B cell (primary cell): ENCODE results near the gene PTGER2. TPM values are rescaled to one million over a fixed set of nuclear protein-coding genes. Genes with fewer than 3 reads are reported as not detected.

Experiments
- ATAC-seq: fragments of 200-7000 bp; cut with Tn5 transposase; one replicate; pipeline ENCODE4 v1.10.0; 2021; ENCODE audit warnings: low read depth, mild to moderate bottlenecking, moderate number of reproducible peaks, moderate library complexity
- CTCF ChIA-PET: fragments of 350-600 bp; sonication (Branson Sonifier 250); formaldehyde crosslinking; loops from one replicate; lab custom pipeline; 2021; ENCODE audit warnings: antibody characterized with exemption, inconsistent platforms; lab: Charles Lee
- POLR2A ChIA-PET: fragments of 350-600 bp; sonication (Branson Sonifier 250); formaldehyde crosslinking; loops from one replicate; lab custom pipeline; 2021; ENCODE audit warnings: antibody characterized with exemption; lab: Charles Lee
- DNase-seq: peaks from one replicate; pipeline ENCODE4 v3.0.0; 2013
- H2AFZ ChIP-seq: 2 replicates; pipeline ENCODE4 v1.6.1; 2012; ENCODE audit warnings: mild to moderate bottlenecking, low read depth, low read length; ENCODE audit not compliant: insufficient read depth, poor library complexity, severe bottlenecking
- H3K27ac ChIP-seq, 2 donors: 1 replicate in 1 of 2; 2 replicates in 1 of 2; pipeline ENCODE4 v1.5.1; 2012 to 2013; ENCODE audit warnings: low read length in 2 of 2, mild to moderate bottlenecking in 2 of 2, moderate library complexity in 1 of 2
- H3K27me3 ChIP-seq, 4 experiments: fragments of 200-600 bp in 1 of 4; sonication (generic) in 1 of 4; replicated peaks in 1 of 4; 1 replicate in 2 of 4; 2 replicates in 2 of 4; pipeline versions ENCODE4 v1.6.1 to v1.7.0; 2013 to 2016; ENCODE audit warnings: low read length in 3 of 4, mild to moderate bottlenecking in 2 of 4, mixed read lengths in 1 of 4, moderate library complexity in 1 of 4; ENCODE audit not compliant: insufficient read depth in 4 of 4, control insufficient read depth in 3 of 4; ENCODE audit errors: control extremely low read depth in 1 of 4
- H3K36me3 ChIP-seq, 2 experiments: replicated peaks in 1 of 2; 1 replicate in 1 of 2; 2 replicates in 1 of 2; pipeline versions ENCODE4 v1.6.1 to v1.7.1; 2013; ENCODE audit warnings: low read length in 1 of 2; ENCODE audit not compliant: insufficient read depth in 2 of 2, control insufficient read depth in 1 of 2; ENCODE audit errors: control extremely low read depth in 1 of 2, extremely low read depth in 1 of 2
- H3K4me1 ChIP-seq, 2 donors: fragments of 200-600 bp in 1 of 2; sonication (generic) in 1 of 2; 1 replicate in 1 of 2; 2 replicates in 1 of 2; pipeline versions ENCODE4 v1.5.1 to v1.6.1; 2013 to 2017; ENCODE audit warnings: low read length in 2 of 2; ENCODE audit not compliant: control insufficient read depth in 2 of 2, insufficient read depth in 2 of 2
- H3K4me2 ChIP-seq: replicated peaks from 2 replicates; pipeline ENCODE3; 2012; ENCODE audit warnings: mild to moderate bottlenecking, low read depth, low read length; ENCODE audit not compliant: poor library complexity, severe bottlenecking
- H3K4me3 ChIP-seq, 5 experiments: fragments of 200-600 bp in 1 of 5; sonication (generic) in 1 of 5; 1 replicate in 3 of 5; 2 replicates in 2 of 5; pipeline versions ENCODE4 v1.5.1 to v1.7.0; 2011 to 2016; ENCODE audit warnings: low read length in 4 of 5, mild to moderate bottlenecking in 4 of 5, low read depth in 2 of 5, control low read depth in 1 of 5, moderate library complexity in 1 of 5; ENCODE audit not compliant: insufficient read depth in 1 of 5; ENCODE audit errors: control extremely low read depth in 1 of 5, extremely low read depth in 1 of 5
- H3K79me2 ChIP-seq: fragments of 200-600 bp; sonication (generic); one replicate; pipeline ENCODE4 v1.6.0; 2016; ENCODE audit warnings: low read length; ENCODE audit not compliant: control insufficient read depth, insufficient read depth
- H3K9ac ChIP-seq: fragments of 200-600 bp; sonication (generic); 2 replicates; pipeline ENCODE4 v1.6.1; 2017; ENCODE audit warnings: mild to moderate bottlenecking, low read length, moderate library complexity
- H3K9me3 ChIP-seq, 3 donors: one replicate each; pipeline versions ENCODE4 v1.6.1 to v1.7.1; 2013; ENCODE audit warnings: low read length in 2 of 3; ENCODE audit not compliant: control insufficient read depth in 2 of 3, insufficient read depth in 1 of 3; ENCODE audit errors: control extremely low read depth in 1 of 3
- H4K20me1 ChIP-seq: 2 replicates; pipeline ENCODE4 v1.6.0; 2012; ENCODE audit warnings: mild to moderate bottlenecking, low read length; ENCODE audit not compliant: insufficient read depth, control insufficient read depth, poor library complexity, severe bottlenecking
- H3K27ac Mint-ChIP-seq: one replicate; pipeline ENCODE4 v1.8.0; 2021; ENCODE audit warnings: mixed read lengths
- H3K27me3 Mint-ChIP-seq: one replicate; pipeline ENCODE4 v1.8.0; 2021; ENCODE audit warnings: mixed read lengths
- H3K4me1 Mint-ChIP-seq: one replicate; pipeline ENCODE4 v1.8.0; 2021; ENCODE audit warnings: mixed read lengths
- H3K4me3 Mint-ChIP-seq: one replicate; pipeline ENCODE4 v1.8.0; 2021; ENCODE audit warnings: mixed read lengths
- H3K9me3 Mint-ChIP-seq: one replicate; pipeline ENCODE4 v1.8.0; 2022; ENCODE audit warnings: mixed read lengths; ENCODE audit not compliant: insufficient read depth
- EZH2 ChIP-seq: IDR thresholded peaks from 2 replicates; pipeline ENCODE4 v1.6.1; 2012; ENCODE audit warnings: borderline replicate concordance, low read depth, mild to moderate bottlenecking, moderate library complexity, low read length; ENCODE audit not compliant: insufficient read depth, poor library complexity, severe bottlenecking
- WGBS: methylation state at CpG from one replicate; pipeline ENCODE4 v1.1.5; 2013; ENCODE audit warnings: missing lambda C conversion rate; ENCODE audit not compliant: insufficient coverage; 5-methylcytosine and 5-hydroxymethylcytosine counted together
- intact Hi-C: fragments of 100-400 bp; cut with micrococcal nuclease; formaldehyde crosslinking; loops from one replicate; pipeline ENCODE4 v1.10.0; 2022
- polyA plus RNA-seq: library from polyadenylated mRNA; depleted of rRNA; stranded (reverse); fragments of >200 nt; gene quantifications from 2 replicates; pipeline ENCODE4 v1.2.3, GENCODE V29; 2012
- total RNA-seq, 2 donors: library from RNA; stranded (reverse); fragments of 120-200 nt in 1 of 2; gene quantifications; 1 replicate in 1 of 2; 2 replicates in 1 of 2; pipeline versions ENCODE4 v1.2.3 to v1.2.4, GENCODE V29; 2013 to 2022
- TF ChIP-seq, protein P1 (sequence below): fragments of 200-600 bp; IDR thresholded peaks from one replicate; pipeline ENCODE4 v1.8.0; 2022; ENCODE audit warnings: antibody characterized with exemption, mild to moderate bottlenecking

Gene PTGER2
- total and polyA plus RNA-seq, 2 donors (not counting 1 experiment from before 2014, with no cell fraction given), result 0.32 to 0.92 TPM

DNA sequence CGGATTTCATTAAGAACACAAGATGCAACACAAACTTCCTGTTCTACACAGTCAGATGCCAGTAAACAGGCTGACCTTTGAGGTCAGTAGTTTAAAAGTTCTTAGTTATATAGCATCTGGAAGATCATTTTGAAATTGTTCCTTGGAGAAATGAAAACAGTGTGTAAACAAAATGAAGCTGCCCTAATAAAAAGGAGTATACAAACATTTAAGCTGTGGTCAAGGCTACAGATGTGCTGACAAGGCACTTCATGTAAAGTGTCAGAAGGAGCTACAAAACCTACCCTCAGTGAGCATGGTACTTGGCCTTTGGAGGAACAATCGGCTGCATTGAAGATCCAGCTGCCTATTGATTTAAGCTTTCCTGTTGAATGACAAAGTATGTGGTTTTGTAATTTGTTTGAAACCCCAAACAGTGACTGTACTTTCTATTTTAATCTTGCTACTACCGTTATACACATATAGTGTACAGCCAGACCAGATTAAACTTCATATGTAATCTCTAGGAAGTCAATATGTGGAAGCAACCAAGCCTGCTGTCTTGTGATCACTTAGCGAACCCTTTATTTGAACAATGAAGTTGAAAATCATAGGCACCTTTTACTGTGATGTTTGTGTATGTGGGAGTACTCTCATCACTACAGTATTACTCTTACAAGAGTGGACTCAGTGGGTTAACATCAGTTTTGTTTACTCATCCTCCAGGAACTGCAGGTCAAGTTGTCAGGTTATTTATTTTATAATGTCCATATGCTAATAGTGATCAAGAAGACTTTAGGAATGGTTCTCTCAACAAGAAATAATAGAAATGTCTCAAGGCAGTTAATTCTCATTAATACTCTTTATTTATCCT, 13.5 kb downstream of the PTGER2 start:
- TF ChIP-seq, protein P1, sequence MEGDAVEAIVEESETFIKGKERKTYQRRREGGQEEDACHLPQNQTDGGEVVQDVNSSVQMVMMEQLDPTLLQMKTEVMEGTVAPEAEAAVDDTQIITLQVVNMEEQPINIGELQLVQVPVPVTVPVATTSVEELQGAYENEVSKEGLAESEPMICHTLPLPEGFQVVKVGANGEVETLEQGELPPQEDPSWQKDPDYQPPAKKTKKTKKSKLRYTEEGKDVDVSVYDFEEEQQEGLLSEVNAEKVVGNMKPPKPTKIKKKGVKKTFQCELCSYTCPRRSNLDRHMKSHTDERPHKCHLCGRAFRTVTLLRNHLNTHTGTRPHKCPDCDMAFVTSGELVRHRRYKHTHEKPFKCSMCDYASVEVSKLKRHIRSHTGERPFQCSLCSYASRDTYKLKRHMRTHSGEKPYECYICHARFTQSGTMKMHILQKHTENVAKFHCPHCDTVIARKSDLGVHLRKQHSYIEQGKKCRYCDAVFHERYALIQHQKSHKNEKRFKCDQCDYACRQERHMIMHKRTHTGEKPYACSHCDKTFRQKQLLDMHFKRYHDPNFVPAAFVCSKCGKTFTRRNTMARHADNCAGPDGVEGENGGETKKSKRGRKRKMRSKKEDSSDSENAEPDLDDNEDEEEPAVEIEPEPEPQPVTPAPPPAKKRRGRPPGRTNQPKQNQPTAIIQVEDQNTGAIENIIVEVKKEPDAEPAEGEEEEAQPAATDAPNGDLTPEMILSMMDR, result no peak
- TF ChIP-seq EZH2, result no peak
- Histone ChIP-seq H3K9ac (no peak overlapping the region), H2AFZ (no peak overlapping the region), H3K4me2 (no peak overlapping the region), H3K27ac (no peak overlapping the region), H3K27me3 (peaks cover 0 to 14% (median 10%) of the 10 kb centered on the region in 4 experiments), H3K4me3 (no peak overlapping the region), H3K4me1 (peaks cover 22 to 23% of the 10 kb centered on the region in 2 donors), H3K9me3 (peaks cover 0 to 6% (median 4%) of the 10 kb centered on the region in 3 donors), H3K36me3 (no peaks in the 10 kb centered on the region), H3K79me2 (no peaks in the 10 kb centered on the region), H4K20me1 (no peaks in the 10 kb centered on the region)
- ATAC-seq, result no peak
- H3K27me3 Mint-ChIP-seq, result peaks cover 34% of the 10 kb centered on the region
- intact Hi-C loops, result no loop called here
- no peak overlapping the region for H3K27ac Mint-ChIP-seq
- no peak for DNase-seq
- H3K9me3 Mint-ChIP-seq, result peaks cover 2% of the 10 kb centered on the region
- no peak overlapping the region for H3K4me3 Mint-ChIP-seq
- WGBS, result no CpG with 5 or more reads among the region's 4 CpGs
- ChIA-PET POLR2A (no interaction called here), CTCF (no interaction called here)
- peaks cover 23% of the 10 kb centered on the region for H3K4me1 Mint-ChIP-seq

DNA sequence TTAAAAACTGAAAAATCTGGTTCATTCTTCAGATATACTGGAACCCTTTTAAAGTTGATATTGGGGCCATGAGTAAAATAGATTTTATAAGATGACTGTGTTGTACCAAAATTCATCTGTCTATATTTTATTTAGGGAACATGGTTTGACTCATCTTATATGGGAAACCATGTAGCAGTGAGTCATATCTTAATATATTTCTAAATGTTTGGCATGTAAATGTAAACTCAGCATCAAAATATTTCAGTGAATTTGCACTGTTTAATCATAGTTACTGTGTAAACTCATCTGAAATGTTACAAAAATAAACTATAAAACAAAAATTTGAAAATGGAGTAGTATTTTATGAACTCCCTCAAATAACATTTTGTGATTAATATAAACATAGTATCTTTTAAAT, 14.2 kb downstream of the PTGER2 start:
- Histone ChIP-seq H3K27ac (no peak overlapping the region), H3K9me3 (peaks cover 0 to 3% (median 2%) of the 10 kb centered on the region in 3 donors), H3K79me2 (no peaks in the 10 kb centered on the region), H3K9ac (no peak overlapping the region), H3K27me3 (peaks cover 0 to 15% (median 12%) of the 10 kb centered on the region in 4 experiments), H4K20me1 (no peaks in the 10 kb centered on the region), H3K4me1 (peaks cover 22 to 23% of the 10 kb centered on the region in 2 donors), H3K4me3 (no peak overlapping the region), H3K36me3 (no peaks in the 10 kb centered on the region), H3K4me2 (no peak overlapping the region), H2AFZ (no peak overlapping the region)
- peaks cover 36% of the 10 kb centered on the region for H3K27me3 Mint-ChIP-seq
- intact Hi-C loops, result no loop called here
- ATAC-seq (no peak), DNase-seq (no peak)
- H3K9me3 Mint-ChIP-seq, result peaks cover 2% of the 10 kb centered on the region
- ChIA-PET POLR2A (no interaction called here), CTCF (no interaction called here)
- no peak overlapping the region for H3K27ac Mint-ChIP-seq
- no peak overlapping the region for H3K4me3 Mint-ChIP-seq
- TF ChIP-seq, protein P1, result no peak
- TF ChIP-seq EZH2, result no peak
- H3K4me1 Mint-ChIP-seq, result peaks cover 23% of the 10 kb centered on the region
